Lower leg skin (tissue), 3 donors: ENCODE measurements around the gene TSR3.

Source experiments
- POLR2A ChIP-seq, 2 donors: fragments of 450-650 bp; IDR thresholded peaks; one replicate each; pipeline ENCODE4 v1.6.1; 2016 to 2017; ENCODE audit warnings: antibody characterized with exemption in 2 of 2, mild to moderate bottlenecking in 1 of 2, moderate library complexity in 1 of 2
- TF ChIP-seq, protein P1 (sequence below), 3 donors: fragments of 450-650 bp; IDR thresholded peaks; one replicate each; pipeline ENCODE4 v1.5.1; 2016; ENCODE audit warnings: antibody characterized with exemption in 3 of 3, mild to moderate bottlenecking in 3 of 3, moderate library complexity in 2 of 3

DNA sequence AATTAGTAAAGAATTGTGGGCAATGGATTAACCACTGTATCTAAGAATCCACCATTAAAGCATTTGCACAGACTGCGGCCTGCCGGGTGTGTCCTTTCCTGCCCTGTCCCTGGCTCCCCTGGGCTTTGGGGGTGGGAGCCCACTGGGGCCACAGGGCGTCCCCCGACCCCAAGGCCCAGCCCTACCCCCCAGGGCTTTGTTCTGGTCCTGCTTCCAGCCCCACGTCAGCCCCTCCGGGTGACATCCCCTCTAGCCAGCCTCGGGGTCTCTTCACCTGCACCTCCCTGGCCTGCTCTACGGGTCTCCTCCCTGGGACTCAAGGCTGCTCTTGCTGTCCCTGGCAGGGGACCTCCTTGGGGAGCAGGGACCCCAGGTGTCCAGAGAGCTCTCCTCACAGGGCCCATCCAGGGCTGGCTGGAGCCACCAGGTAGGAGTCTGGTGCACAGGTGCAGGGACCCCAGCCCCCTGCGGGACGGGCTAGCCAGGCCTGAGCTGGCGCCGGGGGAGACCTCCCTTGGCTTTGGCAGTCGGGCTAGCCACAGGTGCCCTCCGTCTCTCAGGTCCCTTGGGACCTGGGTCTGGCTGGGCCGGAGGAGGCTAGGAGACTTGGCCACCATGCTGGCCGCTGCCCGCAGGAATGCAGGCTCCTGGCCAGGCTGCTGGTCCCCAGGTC is 24.6 kb downstream of the TSR3 start:
- no peak for TF ChIP-seq POLR2A (IDR thresholded peaks at IDR 0.05)
- TF ChIP-seq, protein P1, sequence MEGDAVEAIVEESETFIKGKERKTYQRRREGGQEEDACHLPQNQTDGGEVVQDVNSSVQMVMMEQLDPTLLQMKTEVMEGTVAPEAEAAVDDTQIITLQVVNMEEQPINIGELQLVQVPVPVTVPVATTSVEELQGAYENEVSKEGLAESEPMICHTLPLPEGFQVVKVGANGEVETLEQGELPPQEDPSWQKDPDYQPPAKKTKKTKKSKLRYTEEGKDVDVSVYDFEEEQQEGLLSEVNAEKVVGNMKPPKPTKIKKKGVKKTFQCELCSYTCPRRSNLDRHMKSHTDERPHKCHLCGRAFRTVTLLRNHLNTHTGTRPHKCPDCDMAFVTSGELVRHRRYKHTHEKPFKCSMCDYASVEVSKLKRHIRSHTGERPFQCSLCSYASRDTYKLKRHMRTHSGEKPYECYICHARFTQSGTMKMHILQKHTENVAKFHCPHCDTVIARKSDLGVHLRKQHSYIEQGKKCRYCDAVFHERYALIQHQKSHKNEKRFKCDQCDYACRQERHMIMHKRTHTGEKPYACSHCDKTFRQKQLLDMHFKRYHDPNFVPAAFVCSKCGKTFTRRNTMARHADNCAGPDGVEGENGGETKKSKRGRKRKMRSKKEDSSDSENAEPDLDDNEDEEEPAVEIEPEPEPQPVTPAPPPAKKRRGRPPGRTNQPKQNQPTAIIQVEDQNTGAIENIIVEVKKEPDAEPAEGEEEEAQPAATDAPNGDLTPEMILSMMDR (IDR thresholded peaks at IDR 0.05): no peak
